Measurements from ENCODE around the gene CUEDC2. TPM values are rescaled to one million over a fixed set of nuclear protein-coding genes. Genes with fewer than 3 reads are reported as not detected.

The CUEDC2 gene
- polyA plus RNA-seq, 1 donor from 2014 or later = 169 TPM

DNA sequence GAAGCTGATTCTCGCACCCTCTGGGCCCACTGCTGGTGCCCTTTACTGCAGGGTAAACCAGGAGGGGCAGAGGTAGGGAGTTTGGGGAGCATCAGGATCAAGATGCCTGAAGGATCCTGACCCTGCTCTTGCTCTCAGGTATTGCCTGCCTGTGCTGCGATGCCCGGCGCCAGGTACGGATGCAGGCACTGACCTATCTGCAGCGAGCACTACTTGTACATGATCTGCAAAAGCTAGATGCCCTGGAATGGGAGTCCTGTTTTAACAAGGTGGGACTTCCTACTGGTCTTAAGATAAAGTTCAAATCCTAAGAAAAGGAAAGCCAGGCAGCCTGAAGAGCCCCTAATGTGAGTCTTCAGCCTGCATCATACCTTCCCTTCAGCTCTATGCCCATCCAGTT, 53.0 kb downstream of the CUEDC2 start:
- TF ChIP-seq TAF1 (IDR thresholded peaks at IDR 0.05; ENCODE audit: low read depth) (no peak), SMC3 (conservative IDR thresholded peaks at IDR 0.05; ENCODE audit: poor library complexity) (no peak), POLR2AphosphoS5 (IDR thresholded peaks at IDR 0.05) (no peak), EZH2 (IDR thresholded peaks at IDR 0.05; ENCODE audit: borderline replicate concordance, insufficient read depth, low read length, poor library complexity, severe bottlenecking) (no peak), RAD21 (conservative IDR thresholded peaks at IDR 0.05) (no peak), EP300 (conservative IDR thresholded peaks at IDR 0.05; ENCODE audit: poor library complexity, severe bottlenecking) (no peak)
- TF ChIP-seq, protein P1, sequence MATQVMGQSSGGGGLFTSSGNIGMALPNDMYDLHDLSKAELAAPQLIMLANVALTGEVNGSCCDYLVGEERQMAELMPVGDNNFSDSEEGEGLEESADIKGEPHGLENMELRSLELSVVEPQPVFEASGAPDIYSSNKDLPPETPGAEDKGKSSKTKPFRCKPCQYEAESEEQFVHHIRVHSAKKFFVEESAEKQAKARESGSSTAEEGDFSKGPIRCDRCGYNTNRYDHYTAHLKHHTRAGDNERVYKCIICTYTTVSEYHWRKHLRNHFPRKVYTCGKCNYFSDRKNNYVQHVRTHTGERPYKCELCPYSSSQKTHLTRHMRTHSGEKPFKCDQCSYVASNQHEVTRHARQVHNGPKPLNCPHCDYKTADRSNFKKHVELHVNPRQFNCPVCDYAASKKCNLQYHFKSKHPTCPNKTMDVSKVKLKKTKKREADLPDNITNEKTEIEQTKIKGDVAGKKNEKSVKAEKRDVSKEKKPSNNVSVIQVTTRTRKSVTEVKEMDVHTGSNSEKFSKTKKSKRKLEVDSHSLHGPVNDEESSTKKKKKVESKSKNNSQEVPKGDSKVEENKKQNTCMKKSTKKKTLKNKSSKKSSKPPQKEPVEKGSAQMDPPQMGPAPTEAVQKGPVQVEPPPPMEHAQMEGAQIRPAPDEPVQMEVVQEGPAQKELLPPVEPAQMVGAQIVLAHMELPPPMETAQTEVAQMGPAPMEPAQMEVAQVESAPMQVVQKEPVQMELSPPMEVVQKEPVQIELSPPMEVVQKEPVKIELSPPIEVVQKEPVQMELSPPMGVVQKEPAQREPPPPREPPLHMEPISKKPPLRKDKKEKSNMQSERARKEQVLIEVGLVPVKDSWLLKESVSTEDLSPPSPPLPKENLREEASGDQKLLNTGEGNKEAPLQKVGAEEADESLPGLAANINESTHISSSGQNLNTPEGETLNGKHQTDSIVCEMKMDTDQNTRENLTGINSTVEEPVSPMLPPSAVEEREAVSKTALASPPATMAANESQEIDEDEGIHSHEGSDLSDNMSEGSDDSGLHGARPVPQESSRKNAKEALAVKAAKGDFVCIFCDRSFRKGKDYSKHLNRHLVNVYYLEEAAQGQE (IDR thresholded peaks at IDR 0.05; ENCODE audit: borderline replicate concordance) = no peak
- H3K79me2 ChIP-seq (replicated peaks; ENCODE audit: insufficient read depth, low read length) = no peaks in the 10 kb centered on the region
- H2AFZ ChIP-seq (ENCODE audit: low read depth, low read length) = no peak overlapping the region
- H3K27me3 ChIP-seq (ENCODE audit: insufficient read depth, low read depth, low read length) = no peaks in the 10 kb centered on the region
- H3K36me3 ChIP-seq (ENCODE audit: insufficient read depth, low read length) = no peaks in the 10 kb centered on the region
- H3K9me2 ChIP-seq (ENCODE audit: insufficient read depth, low read length) = no peaks in the 10 kb centered on the region
- no peaks in the 10 kb centered on the region for H3F3A ChIP-seq (ENCODE audit: insufficient read depth, low read length, poor library complexity, severe bottlenecking)
- H3K4me2 ChIP-seq (ENCODE audit: low read length) = no peak overlapping the region
- no peak overlapping the region for H3K4me3 ChIP-seq (ENCODE audit: low read length)
- H4K20me1 ChIP-seq (ENCODE audit: insufficient read depth) = no peaks in the 10 kb centered on the region
- no peak overlapping the region for H3K9ac ChIP-seq (ENCODE audit: low read length)
- H3K9me3 ChIP-seq (ENCODE audit: low read length) = no peaks in the 10 kb centered on the region
- H3K27ac ChIP-seq (ENCODE audit: low read length) = no peak overlapping the region

DNA sequence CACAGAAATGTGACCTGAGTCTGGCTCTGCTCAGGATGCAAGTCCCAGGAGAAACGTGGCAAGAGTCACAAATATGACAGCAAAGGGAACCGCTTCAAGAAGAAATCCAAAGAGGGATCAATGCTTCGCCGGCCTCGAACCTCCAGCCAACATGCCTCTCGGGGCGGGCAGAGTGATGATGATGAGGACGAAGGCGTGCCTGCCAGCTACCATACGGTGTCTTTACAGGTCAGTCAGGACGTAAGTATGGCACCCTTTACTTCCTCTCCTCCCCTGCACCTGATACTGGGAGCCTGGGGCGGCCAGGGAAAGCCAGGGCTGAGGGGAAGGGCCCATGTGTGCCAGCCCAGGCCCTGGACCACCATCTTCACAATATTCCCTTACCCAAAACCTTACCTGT, 55.5 kb downstream of the CUEDC2 start:
- Histone ChIP-seq H3K36me3 (ENCODE audit: insufficient read depth, low read length) (no peaks in the 10 kb centered on the region), H3K4me2 (ENCODE audit: low read length) (no peak overlapping the region), H3K9ac (ENCODE audit: low read length) (no peak overlapping the region), H3K79me2 (replicated peaks; ENCODE audit: insufficient read depth, low read length) (no peaks in the 10 kb centered on the region), H3K9me3 (ENCODE audit: low read length) (no peaks in the 10 kb centered on the region), H3K27ac (ENCODE audit: low read length) (no peak overlapping the region), H3K9me2 (ENCODE audit: insufficient read depth, low read length) (no peaks in the 10 kb centered on the region), H2AFZ (ENCODE audit: low read depth, low read length) (no peak overlapping the region), H4K20me1 (ENCODE audit: insufficient read depth) (no peaks in the 10 kb centered on the region), H3F3A (ENCODE audit: insufficient read depth, low read length, poor library complexity, severe bottlenecking) (no peaks in the 10 kb centered on the region), H3K4me3 (ENCODE audit: low read length) (no peak overlapping the region), H3K27me3 (ENCODE audit: insufficient read depth, low read depth, low read length) (no peaks in the 10 kb centered on the region)
- TF ChIP-seq SMC3 (conservative IDR thresholded peaks at IDR 0.05; ENCODE audit: poor library complexity) (no peak), RAD21 (conservative IDR thresholded peaks at IDR 0.05) (no peak), POLR2AphosphoS5 (IDR thresholded peaks at IDR 0.05) (no peak), EP300 (conservative IDR thresholded peaks at IDR 0.05; ENCODE audit: poor library complexity, severe bottlenecking) (no peak), MXI1 (conservative IDR thresholded peaks at IDR 0.05; ENCODE audit: poor library complexity, severe bottlenecking) (no peak), TAF1 (IDR thresholded peaks at IDR 0.05; ENCODE audit: low read depth) (no peak), EZH2 (IDR thresholded peaks at IDR 0.05; ENCODE audit: borderline replicate concordance, insufficient read depth, low read length, poor library complexity, severe bottlenecking) (no peak)
- TF ChIP-seq, protein P2, sequence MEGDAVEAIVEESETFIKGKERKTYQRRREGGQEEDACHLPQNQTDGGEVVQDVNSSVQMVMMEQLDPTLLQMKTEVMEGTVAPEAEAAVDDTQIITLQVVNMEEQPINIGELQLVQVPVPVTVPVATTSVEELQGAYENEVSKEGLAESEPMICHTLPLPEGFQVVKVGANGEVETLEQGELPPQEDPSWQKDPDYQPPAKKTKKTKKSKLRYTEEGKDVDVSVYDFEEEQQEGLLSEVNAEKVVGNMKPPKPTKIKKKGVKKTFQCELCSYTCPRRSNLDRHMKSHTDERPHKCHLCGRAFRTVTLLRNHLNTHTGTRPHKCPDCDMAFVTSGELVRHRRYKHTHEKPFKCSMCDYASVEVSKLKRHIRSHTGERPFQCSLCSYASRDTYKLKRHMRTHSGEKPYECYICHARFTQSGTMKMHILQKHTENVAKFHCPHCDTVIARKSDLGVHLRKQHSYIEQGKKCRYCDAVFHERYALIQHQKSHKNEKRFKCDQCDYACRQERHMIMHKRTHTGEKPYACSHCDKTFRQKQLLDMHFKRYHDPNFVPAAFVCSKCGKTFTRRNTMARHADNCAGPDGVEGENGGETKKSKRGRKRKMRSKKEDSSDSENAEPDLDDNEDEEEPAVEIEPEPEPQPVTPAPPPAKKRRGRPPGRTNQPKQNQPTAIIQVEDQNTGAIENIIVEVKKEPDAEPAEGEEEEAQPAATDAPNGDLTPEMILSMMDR (IDR thresholded peaks at IDR 0.05; ENCODE audit: poor library complexity, severe bottlenecking) = no peak
- TF ChIP-seq, protein P1 (IDR thresholded peaks at IDR 0.05; ENCODE audit: borderline replicate concordance) = no peak

Data from neural cell (in vitro differentiated cells).